Cerebellar nuclear complex (tissue), 1 donor: ENCODE measurements around the gene AQP1.

Experiments
- DNase-seq, 2 experiments: peaks; one replicate each; lab custom pipeline; 2025; lab: John Stamatoyannopoulos, UW

Gene AQP1

GRCh38 chr7:30911561-30911969, at the start of gene AQP1:
Gene AQP1 (plus strand): TSS chr7:30911853. CDS start chr7:30911910, 57 bp downstream.
- no peak for DNase-seq

GRCh38 chr7:30862995-30863705, 48.5 kb upstream of the AQP1 start:
- DNase-seq = no peak

- no peak for DNase-seq
These were observed 48.0 kb upstream of the AQP1 start for GRCh38 chr7:30863706-30864035.

GRCh38 chr7:30864101-30864500, 47.6 kb upstream of the AQP1 start:
- DNase-seq = no peak

- DNase-seq = no peak
These were observed 46.6 kb upstream of the AQP1 start for GRCh38 chr7:30865076-30865475.

- peak in 1 of 2 experiments; percentile 1 for DNase-seq
These were observed 45.8 kb upstream of the AQP1 start for GRCh38 chr7:30865821-30866220.

GRCh38 chr7:30866939-30867338, 44.7 kb upstream of the AQP1 start:
- no peak for DNase-seq

GRCh38 chr7:30867483-30867882, 44.2 kb upstream of the AQP1 start:
- no peak for DNase-seq

- DNase-seq = no peak
These were observed 41.6 kb upstream of the AQP1 start for GRCh38 chr7:30869794-30870611.

- DNase-seq = no peak
These were observed 40.7 kb upstream of the AQP1 start for GRCh38 chr7:30870821-30871518.

GRCh38 chr7:30871655-30872054, 40.0 kb upstream of the AQP1 start:
- no peak for DNase-seq

GRCh38 chr7:30873207-30873606, 38.4 kb upstream of the AQP1 start:
- DNase-seq = no peak

- no peak for DNase-seq
These were observed 38.0 kb upstream of the AQP1 start for GRCh38 chr7:30873656-30874055.

GRCh38 chr7:30874656-30875302, 36.9 kb upstream of the AQP1 start:
- no peak for DNase-seq

GRCh38 chr7:30877015-30877769, 34.5 kb upstream of the AQP1 start:
- no peak for DNase-seq

- DNase-seq = no peak
These were observed 33.7 kb upstream of the AQP1 start for GRCh38 chr7:30877993-30878392.

GRCh38 chr7:30879139-30880124, 32.2 kb upstream of the AQP1 start:
- no peak for DNase-seq

- DNase-seq = no peak
These were observed 31.4 kb upstream of the AQP1 start for GRCh38 chr7:30880125-30880720.

- DNase-seq = no peak
These were observed 30.7 kb upstream of the AQP1 start for GRCh38 chr7:30880941-30881340.

GRCh38 chr7:30881448-30881847, 30.2 kb upstream of the AQP1 start:
- no peak for DNase-seq
